K562 (cell line): ENCODE measurements around the gene ZAP70. TPM values are rescaled to one million over a fixed set of nuclear protein-coding genes. Genes with fewer than 3 reads are reported as not detected.

Source experiments
- CAMTA2 ChIP-seq: fragments of 250-450 bp; sonication (Bioruptor Pico); conservative IDR thresholded peaks from 2 replicates; pipeline ENCODE4 v1.5.1; 2022
- CREM ChIP-seq: IDR thresholded peaks from 2 replicates; pipeline ENCODE4 v1.6.1; 2014; ENCODE audit warnings: antibody characterized with exemption, low read depth
- FUS ChIP-seq: fragments of 200-400 bp; formaldehyde crosslinking; optimal IDR thresholded peaks from 2 replicates; pipeline ENCODE3; 2017; ENCODE audit warnings: low read depth, low read length
- HDAC1 ChIP-seq, 2 experiments: fragments of 450-650 bp; IDR thresholded peaks; 2 replicates each; pipeline ENCODE4 v1.6.1; 2016 to 2017; ENCODE audit warnings: inconsistent platforms in 1 of 2, mild to moderate bottlenecking in 1 of 2, moderate library complexity in 1 of 2
- HDAC2 ChIP-seq: fragments of 450-650 bp; IDR thresholded peaks from 2 replicates; pipeline ENCODE4 v1.6.1; 2016; ENCODE audit warnings: mild to moderate bottlenecking
- IRF1 ChIP-seq: sonication (generic); formaldehyde crosslinking; IDR thresholded peaks from 2 replicates; pipeline ENCODE4 v1.8.0; 2022; ENCODE audit warnings: missing genetic modification reagents, mild to moderate bottlenecking, borderline replicate concordance
- KAT2B ChIP-seq: IDR thresholded peaks from one replicate; pipeline ENCODE4 v1.6.1; 2012; ENCODE audit warnings: low read depth, mild to moderate bottlenecking, control low read depth, inconsistent platforms, low read length, moderate library complexity
- MLLT1 ChIP-seq, 2 experiments: fragments of 450-650 bp; IDR thresholded peaks; 2 replicates each; pipeline ENCODE4 v1.6.1; 2016
- MTA3 ChIP-seq: fragments of 450-650 bp; formaldehyde crosslinking; IDR thresholded peaks from 2 replicates; pipeline ENCODE4 v1.6.1; 2017; ENCODE audit warnings: mild to moderate bottlenecking, borderline replicate concordance
- MYNN ChIP-seq, 2 experiments: sonication (generic); formaldehyde crosslinking in 1 of 2; IDR thresholded peaks; 2 replicates each; pipeline versions ENCODE4 v1.5.0 to v1.6.1; 2016 to 2020; ENCODE audit warnings: antibody characterized with exemption in 1 of 2, missing genetic modification reagents in 1 of 2
- NELFE ChIP-seq: IDR thresholded peaks from 2 replicates; pipeline ENCODE4 v1.6.1; 2011; ENCODE audit warnings: mild to moderate bottlenecking; ENCODE audit not compliant: insufficient read depth, insufficient read length
- PHF20 ChIP-seq: fragments of 450-650 bp; IDR thresholded peaks from 2 replicates; pipeline ENCODE4 v1.6.1; 2018; ENCODE audit not compliant: partially characterized antibody
- RCOR1 ChIP-seq, 2 experiments: IDR thresholded peaks; 2 replicates each; pipeline ENCODE4 v1.6.1; 2012; ENCODE audit warnings: low read depth in 2 of 2, low read length in 2 of 2, borderline replicate concordance in 1 of 2, improper control_type of control experiment in 1 of 2
- RERE ChIP-seq: sonication (generic); formaldehyde crosslinking; IDR thresholded peaks from 2 replicates; pipeline ENCODE4 v1.8.0; 2023; ENCODE audit warnings: missing genetic modification reagents, mild to moderate bottlenecking, borderline replicate concordance
- SMAD4 ChIP-seq: fragments of 250-450 bp; sonication (Bioruptor Pico); conservative IDR thresholded peaks from 2 replicates; pipeline ENCODE4 v1.8.0; 2021; ENCODE audit warnings: inconsistent platforms, mild to moderate bottlenecking, moderate library complexity
- ZBTB12 ChIP-seq: fragments of 250-450 bp; sonication (Bioruptor Pico); IDR thresholded peaks from 2 replicates; pipeline ENCODE4 v1.4.0; 2020
- polyA plus RNA-seq, 8 experiments: library from polyadenylated mRNA; depleted of rRNA in 4 of 8; stranded (reverse) in 5 of 8; unstranded in 3 of 8; fragments of >200 nt; fragmentation: Nextera tagmentation in 2 of 8; fragmentation: Illumina TruSeq in 1 of 8; extraction: Ambion mirVana in 2 of 8; extraction: Trizol in 1 of 8; gene quantifications; 2 replicates each; pipeline versions ENCODE4 v1.2.1 to v1.2.3, GENCODE V29; 2011 to 2014; ENCODE audit warnings: inconsistent platforms in 1 of 8, missing spikeins in 1 of 8
- total RNA-seq, 7 experiments: library from RNA; depleted of rRNA in 6 of 7; stranded (reverse); fragments of >200 nt in 6 of 7; fragmentation: Illumina TruSeq in 2 of 7; extraction: Trizol in 2 of 7; gene quantifications; 2 replicates each; pipeline versions ENCODE4 v1.2.1 to v1.2.3, GENCODE V29; 2011 to 2021; ENCODE audit warnings: low replicate concordance in 1 of 7
- TF ChIP-seq, protein P1 (sequence below): sonication (generic); formaldehyde crosslinking; IDR thresholded peaks from 2 replicates; pipeline ENCODE4 v1.8.1; 2022; ENCODE audit warnings: missing genetic modification reagents

The ZAP70 gene
- total and polyA plus RNA-seq, 9 of the 15 experiments (the other 6 are each of a cell fraction or from before 2014, with no cell fraction given) = 0.06 to 0.80 (median 0.21) TPM; not detected in 1

DNA sequence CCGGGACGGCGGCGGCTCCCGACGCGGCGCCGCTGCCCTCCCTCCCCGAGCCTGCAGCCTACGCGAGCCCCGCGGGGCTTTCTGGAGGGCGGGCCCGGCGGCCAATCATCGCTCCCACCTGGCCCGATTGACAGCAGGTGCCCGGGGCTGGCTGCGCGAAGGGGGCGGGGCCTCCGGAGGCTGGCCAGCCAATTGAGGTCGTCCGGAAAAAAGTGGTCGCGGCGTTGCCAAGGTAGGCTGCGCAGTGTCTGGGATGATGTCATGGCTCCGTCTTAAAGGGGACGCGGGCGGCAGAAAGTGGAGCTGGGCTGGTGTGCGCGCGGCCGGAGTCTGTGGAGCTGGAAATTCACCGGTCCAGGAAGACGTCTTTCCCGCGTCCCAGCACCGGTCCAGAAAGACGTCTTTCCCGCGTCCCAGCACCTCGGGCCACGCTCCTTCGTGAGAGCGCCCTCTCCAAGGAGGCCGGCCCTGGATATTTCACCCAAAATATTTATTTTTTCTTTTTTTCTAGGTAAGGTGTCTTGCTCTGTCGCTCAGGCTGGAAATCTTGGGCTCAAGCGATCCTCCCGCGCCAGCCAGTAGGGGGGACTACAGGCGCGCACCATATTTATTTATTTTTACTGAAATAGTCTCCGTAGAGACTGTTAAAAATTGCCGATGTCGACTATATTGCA is 49.3 kb upstream of the ZAP70 start, which contains the start of gene ACTR1B (continued):
- TF ChIP-seq ZBTB12 (CRISPR knock-in tag) (no peak), NELFE (no peak), KAT2B (no peak), FUS (no peak), MYNN (IDR thresholded peaks at IDR 0.05) (no peak), MYNN (CRISPR knock-in tag; IDR thresholded peaks at IDR 0.05) (no peak), MLLT1 (IDR thresholded peaks at IDR 0.05) (no peak; a peak in 1 of 4 replicates), CAMTA2 (CRISPR knock-in tag) (no peak), HDAC2 (0 out of 2 replicates have a peak, but pooled peaks have one; percentile 36), MTA3 (peak; percentile 44; the same call in 1 of the 2 replicates), RCOR1 (IDR thresholded peaks at IDR 0.05; ENCODE audit: borderline replicate concordance in 1 of 2, low read depth in 2 of 2, low read length in 2 of 2) (peak in 1 of 2 experiments; percentile 7; a peak in 1 of 4 replicates), PHF20 (peak; percentile 37), RERE (no peak), CREM (peak; percentile 90), IRF1 (CRISPR knock-in tag) (no peak), SMAD4 (CRISPR knock-in tag) (0 out of 2 replicates have a peak, but pooled peaks have one; percentile 43), HDAC1 (IDR thresholded peaks at IDR 0.05) (peak in 1 of 2 experiments; percentile 17; a peak in 1 of 4 replicates)
- TF ChIP-seq, protein P1, sequence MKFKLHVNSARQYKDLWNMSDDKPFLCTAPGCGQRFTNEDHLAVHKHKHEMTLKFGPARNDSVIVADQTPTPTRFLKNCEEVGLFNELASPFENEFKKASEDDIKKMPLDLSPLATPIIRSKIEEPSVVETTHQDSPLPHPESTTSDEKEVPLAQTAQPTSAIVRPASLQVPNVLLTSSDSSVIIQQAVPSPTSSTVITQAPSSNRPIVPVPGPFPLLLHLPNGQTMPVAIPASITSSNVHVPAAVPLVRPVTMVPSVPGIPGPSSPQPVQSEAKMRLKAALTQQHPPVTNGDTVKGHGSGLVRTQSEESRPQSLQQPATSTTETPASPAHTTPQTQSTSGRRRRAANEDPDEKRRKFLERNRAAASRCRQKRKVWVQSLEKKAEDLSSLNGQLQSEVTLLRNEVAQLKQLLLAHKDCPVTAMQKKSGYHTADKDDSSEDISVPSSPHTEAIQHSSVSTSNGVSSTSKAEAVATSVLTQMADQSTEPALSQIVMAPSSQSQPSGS (CRISPR knock-in tag) = peak; percentile 95
